ENCODE measurements around the gene ZNF621. TPM values are rescaled to one million over a fixed set of nuclear protein-coding genes. Genes with fewer than 3 reads are reported as not detected.

Gene ZNF621
- total and polyA plus RNA-seq, 2 of the 8 experiments (the other 6 are each of a cell fraction or from before 2014, with no cell fraction given), result 10.9 to 15.4 TPM

GRCh38 chr3:40557575-40558161 is 32.9 kb downstream of the ZNF621 start:
- Histone ChIP-seq H2BK12ac (ENCODE audit: low read depth, low read length) (no peak overlapping the region), H4K91ac (replicated peaks; ENCODE audit: insufficient read length, low read length) (no peak overlapping the region), H3K27me3 (replicated peaks in 1 of 4; ENCODE audit: control insufficient read depth in 3 of 4, extremely low read depth in 1 of 4, insufficient read depth in 3 of 4, low read length in 3 of 4) (no peaks in the 10 kb centered on the region), H2BK20ac (ENCODE audit: low read length) (no peak overlapping the region), H4K5ac (ENCODE audit: insufficient read length, low read depth, low read length) (no peak overlapping the region), H3K9me3 (ENCODE audit: insufficient read depth in 2 of 2, low read depth in 1 of 2, low read length in 1 of 2) (peaks cover 10 to 12% of the 10 kb centered on the region in 2 experiments; a peak in 3 of 4 replicates), H2BK5ac (ENCODE audit: low read depth, low read length) (no peak overlapping the region), H3K4me1 (replicated peaks in 1 of 4; ENCODE audit: control insufficient read depth in 3 of 4, insufficient read depth in 4 of 4, low read length in 3 of 4) (no peaks in the 10 kb centered on the region), H3K79me1 (ENCODE audit: low read depth, low read length) (no peaks in the 10 kb centered on the region), H3K23ac (ENCODE audit: insufficient read length) (no peak overlapping the region), H4K8ac (ENCODE audit: extremely low read depth, insufficient read depth, low read length) (no peak overlapping the region), H2AK5ac (ENCODE audit: low read depth, low read length) (no peak overlapping the region), H3K4me3 (ENCODE audit: extremely low read depth in 1 of 4, insufficient read depth in 2 of 4, low read depth in 3 of 4, low read length in 4 of 4) (no peak overlapping the region), H3K9ac (replicated peaks in 1 of 4; ENCODE audit: extremely low read depth in 1 of 4, low read depth in 3 of 4, low read length in 3 of 4) (no peak overlapping the region), H3K79me2 (ENCODE audit: control insufficient read depth in 1 of 2, insufficient read depth in 2 of 2, low read length in 2 of 2) (no peaks in the 10 kb centered on the region), H3K36me3 (ENCODE audit: control insufficient read depth in 2 of 4, insufficient read depth in 4 of 4, low read length in 3 of 4) (no peaks in the 10 kb centered on the region; a peak in 1 of 8 replicates), H3K23me2 (ENCODE audit: low read depth, low read length) (no peaks in the 10 kb centered on the region), H3K56ac (replicated peaks; ENCODE audit: insufficient read length, low read depth, low read length) (no peak overlapping the region), H3K4ac (replicated peaks; ENCODE audit: insufficient read length, low read depth, low read length) (no peak overlapping the region), H3K14ac (ENCODE audit: insufficient read length) (no peak overlapping the region), H2BK120ac (replicated peaks; ENCODE audit: low read depth, low read length) (no peak overlapping the region), H3K18ac (ENCODE audit: extremely low read depth, low read length) (no peak overlapping the region), H3K4me2 (ENCODE audit: insufficient read depth in 1 of 2, low read depth in 2 of 2, low read length in 2 of 2) (no peak overlapping the region), H3K27ac (ENCODE audit: low read depth, low read length) (no peak overlapping the region), H2BK15ac (ENCODE audit: low read length) (no peak overlapping the region), H4K20me1 (replicated peaks in 1 of 2; ENCODE audit: control insufficient read depth in 1 of 2, insufficient read depth in 2 of 2, low read length in 2 of 2) (no peaks in the 10 kb centered on the region), H2AFZ (ENCODE audit: low read length) (no peak overlapping the region)
- FAIRE-seq (no peak), DNase-seq (ENCODE audit: low read depth in 1 of 2, low spot score in 2 of 2) (no peak)
- POLR2A ChIA-PET (ENCODE audit: partially characterized antibody), result no interaction called here
- CTCF ChIA-PET (ENCODE audit: partially characterized antibody), result no interaction called here
- WGBS, 2 experiments (ENCODE audit: extremely low coverage in 1 of 2, insufficient coverage in 1 of 2, insufficient read length in 1 of 2, insufficient replicate concordance in 2 of 2, low coverage in 1 of 2, low lambda C conversion rate in 2 of 2, missing lambda C conversion rate in 1 of 2), result 71% methylated on average over 7 of the region's 7 CpGs; no CpG with 5 or more reads in 1 of the 2 experiments
- TF ChIP-seq CHD2 (IDR thresholded peaks at IDR 0.05; ENCODE audit: low read length) (no peak), GABPA (IDR thresholded peaks at IDR 0.05; ENCODE audit: borderline replicate concordance, insufficient read depth, low read length) (no peak), SP1 (IDR thresholded peaks at IDR 0.05; ENCODE audit: low read depth, low read length) (no peak), PHF8 (conservative IDR thresholded peaks at IDR 0.05; ENCODE audit: low read depth, low read length) (no peak), RXRA (IDR thresholded peaks at IDR 0.05; ENCODE audit: insufficient read depth, low read depth, low read length) (no peak), ATF2 (IDR thresholded peaks at IDR 0.05; ENCODE audit: low read length) (no peak), BRCA1 (IDR thresholded peaks at IDR 0.05; ENCODE audit: low read depth, low read length) (no peak), USF2 (IDR thresholded peaks at IDR 0.05; ENCODE audit: low read length) (no peak), NRF1 (IDR thresholded peaks at IDR 0.05; ENCODE audit: low read depth, low read length) (no peak), BCL11A (IDR thresholded peaks at IDR 0.05; ENCODE audit: low read depth in 2 of 2, low read length in 2 of 2) (no peak), EP300 (IDR thresholded peaks at IDR 0.05; ENCODE audit: borderline replicate concordance in 1 of 2, low read depth in 2 of 2, low read length in 2 of 2) (no peak)

Measured in H1 (cell line).